HG02759 (cell line): ENCODE data around the gene UBAP1.
"Not testable (repeated sequence)": the region's sequence is repeated elsewhere in the genome, so short reads cannot be mapped to it uniquely, and the experiment has no call there.

Source experiments
- ATAC-seq: cut with Tn5 transposase; IDR thresholded peaks from one replicate; pipeline ENCODE4 v1.9.1; 2021; ENCODE audit warnings: mild to moderate bottlenecking, moderate library complexity; ENCODE audit not compliant: unreplicated experiment

The UBAP1 gene

GRCh38 chr9:34178436-34179212, at the start of gene UBAP1:
Gene UBAP1 (plus strand): TSS chr9:34179043. CDS start chr9:34220915, 41,872 bp downstream.
- peak; percentile 99 for ATAC-seq

- no peak for ATAC-seq
Observed at GRCh38 chr9:34131571-34131970, 47.3 kb upstream of the UBAP1 start.

- ATAC-seq: no peak
Observed at GRCh38 chr9:34133436-34133949, 45.4 kb upstream of the UBAP1 start.

- no peak for ATAC-seq
Observed at GRCh38 chr9:34134521-34134920, 44.3 kb upstream of the UBAP1 start.

GRCh38 chr9:34138644-34139043, 40.2 kb upstream of the UBAP1 start:
- ATAC-seq: not testable (repeated sequence)

GRCh38 chr9:34139477-34140146, 39.2 kb upstream of the UBAP1 start:
- ATAC-seq: no peak

GRCh38 chr9:34140853-34141252, 38.0 kb upstream of the UBAP1 start:
- ATAC-seq: no peak

- ATAC-seq: no peak
Observed at GRCh38 chr9:34143116-34143515, 35.7 kb upstream of the UBAP1 start.

- no peak for ATAC-seq
Observed at GRCh38 chr9:34145165-34145564, 33.7 kb upstream of the UBAP1 start.

GRCh38 chr9:34151398-34151797, 27.4 kb upstream of the UBAP1 start:
- ATAC-seq: no peak

GRCh38 chr9:34154057-34154456, 24.8 kb upstream of the UBAP1 start:
- no peak for ATAC-seq

GRCh38 chr9:34157318-34157717, 21.5 kb upstream of the UBAP1 start:
- no peak for ATAC-seq

- no peak for ATAC-seq
Observed at GRCh38 chr9:34157898-34158297, 20.9 kb upstream of the UBAP1 start.

- ATAC-seq: no peak
Observed at GRCh38 chr9:34158362-34158869, 20.4 kb upstream of the UBAP1 start.

- no peak for ATAC-seq
Observed at GRCh38 chr9:34163434-34163833, 15.4 kb upstream of the UBAP1 start.

GRCh38 chr9:34169125-34169524, 9.7 kb upstream of the UBAP1 start:
- no peak for ATAC-seq

GRCh38 chr9:34170237-34170991, 8.4 kb upstream of the UBAP1 start:
- no peak for ATAC-seq

- ATAC-seq: peak; percentile 72
Observed at GRCh38 chr9:34171753-34172535, 6.9 kb upstream of the UBAP1 start.

GRCh38 chr9:34176089-34176488, 2.8 kb upstream of the UBAP1 start:
- no peak for ATAC-seq
